ENCODE measurements around the gene TMC3. TPM values are rescaled to one million over a fixed set of nuclear protein-coding genes. Genes with fewer than 3 reads are reported as not detected.
A peak's percentile ranks its signal among the peaks of the same experiment; 100 is the strongest.

TMC3 gene
- total and polyA plus RNA-seq, 10 donors = not detected

GRCh38 chr15:81282606-81282895 lies 91.5 kb downstream of the TMC3 start:
- Histone ChIP-seq H3K36me3 (no peaks in the 10 kb centered on the region), H3K4me1 (peaks cover 22 to 60% (median 48%) of the 10 kb centered on the region in 6 donors), H3K4me3 (no peak overlapping the region), H3K9me3 (peaks cover 0 to 5% (median 2%) of the 10 kb centered on the region in 8 donors), H3K27ac (no peak overlapping the region), H3K27me3 (replicated peaks in 1 of 7) (no peaks in the 10 kb centered on the region)
- intact Hi-C loops (cut with DNase I; ENCODE audit: low total_unique reads) = no loop called here
- TF ChIP-seq, protein P1, sequence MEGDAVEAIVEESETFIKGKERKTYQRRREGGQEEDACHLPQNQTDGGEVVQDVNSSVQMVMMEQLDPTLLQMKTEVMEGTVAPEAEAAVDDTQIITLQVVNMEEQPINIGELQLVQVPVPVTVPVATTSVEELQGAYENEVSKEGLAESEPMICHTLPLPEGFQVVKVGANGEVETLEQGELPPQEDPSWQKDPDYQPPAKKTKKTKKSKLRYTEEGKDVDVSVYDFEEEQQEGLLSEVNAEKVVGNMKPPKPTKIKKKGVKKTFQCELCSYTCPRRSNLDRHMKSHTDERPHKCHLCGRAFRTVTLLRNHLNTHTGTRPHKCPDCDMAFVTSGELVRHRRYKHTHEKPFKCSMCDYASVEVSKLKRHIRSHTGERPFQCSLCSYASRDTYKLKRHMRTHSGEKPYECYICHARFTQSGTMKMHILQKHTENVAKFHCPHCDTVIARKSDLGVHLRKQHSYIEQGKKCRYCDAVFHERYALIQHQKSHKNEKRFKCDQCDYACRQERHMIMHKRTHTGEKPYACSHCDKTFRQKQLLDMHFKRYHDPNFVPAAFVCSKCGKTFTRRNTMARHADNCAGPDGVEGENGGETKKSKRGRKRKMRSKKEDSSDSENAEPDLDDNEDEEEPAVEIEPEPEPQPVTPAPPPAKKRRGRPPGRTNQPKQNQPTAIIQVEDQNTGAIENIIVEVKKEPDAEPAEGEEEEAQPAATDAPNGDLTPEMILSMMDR (IDR thresholded peaks at IDR 0.05 in 8 of 11, conservative IDR thresholded peaks at IDR 0.05 in 3 of 11) = no peak
- TF ChIP-seq POLR2AphosphoS5 (IDR thresholded peaks at IDR 0.05) = no peak
- no peak for TF ChIP-seq POLR2A (IDR thresholded peaks at IDR 0.05)
- 95 to 97% (median 96%) methylated on average over 18 of the region's 18 CpGs for WGBS, 5 donors
- no peak for DNase-seq

GRCh38 chr15:81281766-81282605 lies 92.0 kb downstream of the TMC3 start:
- intact Hi-C loops (cut with DNase I; ENCODE audit: low total_unique reads) = no loop called here
- no peak for DNase-seq
- Histone ChIP-seq H3K4me1 (peaks cover 22 to 54% (median 43%) of the 10 kb centered on the region in 6 donors), H3K27me3 (replicated peaks in 1 of 7) (no peaks in the 10 kb centered on the region), H3K27ac (peak overlapping the region in 1 of 8 donors; percentile 2), H3K36me3 (no peaks in the 10 kb centered on the region), H3K4me3 (no peak overlapping the region), H3K9me3 (peaks cover 0 to 10% (median 8%) of the 10 kb centered on the region in 8 donors)
- TF ChIP-seq, protein P1 (IDR thresholded peaks at IDR 0.05 in 8 of 11, conservative IDR thresholded peaks at IDR 0.05 in 3 of 11) = no peak
- TF ChIP-seq POLR2A (IDR thresholded peaks at IDR 0.05) (no peak), POLR2AphosphoS5 (IDR thresholded peaks at IDR 0.05) (no peak)
- 89 to 96% (median 93%) methylated on average over 12 of the region's 12 CpGs for WGBS, 5 donors

GRCh38 chr15:81281456-81281735 lies 92.6 kb downstream of the TMC3 start:
- Histone ChIP-seq H3K27ac (peak overlapping the region in 2 of 8 donors; percentile 2 to 35), H3K4me1 (peaks cover 22 to 49% (median 38%) of the 10 kb centered on the region in 6 donors), H3K36me3 (no peaks in the 10 kb centered on the region), H3K4me3 (no peak overlapping the region), H3K9me3 (peaks cover 0 to 14% (median 12%) of the 10 kb centered on the region in 8 donors), H3K27me3 (replicated peaks in 1 of 7) (no peaks in the 10 kb centered on the region)
- TF ChIP-seq, protein P1 (IDR thresholded peaks at IDR 0.05 in 8 of 11, conservative IDR thresholded peaks at IDR 0.05 in 3 of 11) = no peak
- no peak for TF ChIP-seq POLR2A (IDR thresholded peaks at IDR 0.05)
- TF ChIP-seq POLR2AphosphoS5 (IDR thresholded peaks at IDR 0.05) = no peak
- DNase-seq = no peak
- intact Hi-C loops (cut with DNase I; ENCODE audit: low total_unique reads) = no loop called here
- 91 to 98% (median 93%) methylated on average over 3 of the region's 3 CpGs for WGBS, 5 donors

Other genes starting within 250 kb of the TMC3 start
- gene CFAP161, start 239.9 kb downstream of the TMC3 start, total RNA-seq = 1 to 10 TPM in 2 of 7 donors, under 1 TPM in 2, not detected in 3; 0.20 to 2.0 (median 1.1) TPM
- under 1 TPM; 0.06 to 0.48 (median 0.11) TPM for gene CFAP161, start 239.9 kb downstream of the TMC3 start, polyA plus RNA-seq
- gene IL16, start 177.3 kb downstream of the TMC3 start, total RNA-seq = 100 to 1,000 TPM; 126 to 159 (median 130) TPM
- gene IL16, start 177.3 kb downstream of the TMC3 start, polyA plus RNA-seq = 100 to 1,000 TPM in 2 of 3 donors, 10 to 100 TPM in 1; 93.9 to 114 (median 114) TPM
- 10 to 100 TPM in 6 of 7 donors, 1 to 10 TPM in 1; 6.4 to 18.9 (median 11.6) TPM for gene STARD5, start 50.1 kb downstream of the TMC3 start, total RNA-seq
- 10 to 100 TPM in 1 of 3 donors, 1 to 10 TPM in 2; 7.7 to 10.4 (median 9.0) TPM for gene STARD5, start 50.1 kb downstream of the TMC3 start, polyA plus RNA-seq

All from spleen (tissue), 11 donors.